ENCODE results near the gene MAP3K21. TPM values are rescaled to one million over a fixed set of nuclear protein-coding genes. Genes with fewer than 3 reads are reported as not detected.

MAP3K21 gene
- total RNA-seq, 1 experiment from 2014 or later: 5.1 TPM

DNA sequence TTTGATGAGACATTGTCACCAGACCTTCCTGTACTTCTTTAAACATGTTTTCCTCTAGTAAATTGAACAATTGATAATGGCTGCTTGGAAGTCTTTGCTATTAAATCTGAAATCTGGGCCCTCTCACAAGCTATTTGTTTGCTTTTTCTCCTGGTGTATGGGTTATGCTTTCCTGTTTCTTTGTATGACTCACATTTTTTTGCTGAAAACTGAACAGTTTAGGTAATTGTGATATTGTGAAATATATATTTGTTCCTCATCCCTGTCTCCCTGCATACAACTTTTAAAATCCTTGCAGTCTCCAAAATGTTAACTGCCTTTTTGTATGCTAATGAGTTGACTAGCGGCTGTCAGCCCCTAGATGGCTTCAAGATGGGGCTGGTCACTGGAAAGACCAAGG lies 61.6 kb downstream of the MAP3K21 start:
- DNase-seq (ENCODE audit: low spot score): no peak

- no peak for DNase-seq (ENCODE audit: low spot score)
Observed at GRCh38 chr1:233389893-233390292, 62.4 kb downstream of the MAP3K21 start.

GRCh38 chr1:233390842-233391737 lies 63.6 kb downstream of the MAP3K21 start:
- DNase-seq (ENCODE audit: low spot score): no peak

GRCh38 chr1:233393084-233393840 lies 65.7 kb downstream of the MAP3K21 start:
- DNase-seq (ENCODE audit: low spot score): no peak

DNA sequence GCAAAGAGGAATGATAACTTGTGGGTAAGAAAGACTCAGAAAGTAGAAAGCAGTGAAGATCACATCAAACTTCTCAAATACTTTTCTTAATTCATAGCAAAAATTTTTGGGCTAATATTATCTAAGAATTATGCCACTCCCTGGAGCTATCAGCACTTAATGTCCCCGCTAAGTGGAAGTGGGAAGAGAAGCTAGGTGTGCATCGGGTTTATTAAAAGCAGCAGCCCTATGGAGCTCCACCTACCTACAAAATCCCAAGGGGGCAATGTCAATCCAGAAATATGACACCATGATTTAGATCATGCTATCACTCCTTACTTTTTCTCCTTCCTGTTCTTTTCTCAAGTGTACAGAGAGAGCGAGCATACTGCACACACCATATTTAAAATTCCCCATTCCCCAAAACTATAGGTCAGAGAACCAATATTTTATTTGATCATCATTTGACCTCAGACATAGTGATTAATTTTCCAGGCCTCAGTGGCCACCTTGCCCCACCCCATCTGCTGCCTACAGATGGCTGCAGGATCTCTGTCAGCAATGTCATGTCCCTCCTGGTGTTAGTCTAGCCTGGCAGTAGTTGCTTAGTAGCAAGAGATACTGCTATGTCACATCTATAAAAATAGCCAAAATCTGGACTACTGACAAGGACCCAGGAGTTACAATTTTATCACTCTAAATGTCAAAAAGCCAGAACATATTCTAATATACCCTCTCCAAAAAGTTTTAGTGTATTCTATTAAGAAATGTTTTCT lies 66.6 kb downstream of the MAP3K21 start:
- DNase-seq (ENCODE audit: low spot score): no peak

- peak; percentile 62 for DNase-seq (ENCODE audit: low spot score)
Observed at GRCh38 chr1:233394860-233395717, 67.6 kb downstream of the MAP3K21 start.

- no peak for DNase-seq (ENCODE audit: low spot score)
Observed at GRCh38 chr1:233395863-233396646, 68.5 kb downstream of the MAP3K21 start.

- no peak for DNase-seq (ENCODE audit: low spot score)
Observed at GRCh38 chr1:233406339-233406960, 78.9 kb downstream of the MAP3K21 start.

GRCh38 chr1:233406994-233407631 lies 79.6 kb downstream of the MAP3K21 start:
- DNase-seq (ENCODE audit: low spot score): no peak

DNA sequence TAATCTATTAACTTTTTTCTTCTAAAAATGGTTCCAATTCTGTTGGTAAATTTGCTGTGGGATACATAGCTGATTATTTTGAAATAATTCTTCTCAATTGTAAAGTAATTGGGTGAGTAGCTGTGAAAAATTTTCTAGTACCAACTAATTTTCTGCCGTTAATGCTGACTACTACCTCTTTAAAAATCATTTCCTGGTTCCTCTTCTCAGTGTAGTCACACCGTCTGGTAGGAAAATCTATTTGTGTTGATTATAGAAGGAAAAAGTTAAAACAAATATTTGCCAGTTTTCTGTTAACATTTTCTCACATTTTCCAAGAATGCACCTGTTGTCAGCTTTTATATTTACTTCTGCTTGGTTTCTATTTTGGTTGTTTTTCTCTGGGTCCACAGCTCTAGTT lies 82.0 kb downstream of the MAP3K21 start:
- DNase-seq (ENCODE audit: low spot score): no peak

DNA sequence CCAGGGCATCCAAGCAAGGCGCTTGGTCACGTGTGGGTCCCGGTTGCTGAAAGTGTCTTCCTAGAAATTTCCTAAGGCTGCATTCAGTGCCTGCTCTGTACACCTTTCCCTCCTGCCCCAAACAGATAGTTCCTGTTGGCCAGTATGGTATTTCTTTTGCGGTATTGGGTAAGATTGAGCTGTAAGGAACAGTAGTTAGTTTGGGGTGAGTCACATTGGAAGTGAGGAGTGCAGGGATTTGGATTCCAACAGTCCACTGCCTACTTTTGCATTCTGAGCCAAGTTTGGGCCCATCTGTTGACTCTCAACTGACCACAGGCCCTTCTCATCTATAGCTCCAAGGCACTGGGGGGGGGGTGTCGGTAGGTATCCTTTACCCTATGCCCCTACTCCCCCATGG lies 83.4 kb downstream of the MAP3K21 start:
- no peak for DNase-seq (ENCODE audit: low spot score)

- no peak for DNase-seq (ENCODE audit: low spot score)
Observed at GRCh38 chr1:233412812-233413211, 85.3 kb downstream of the MAP3K21 start.

DNA sequence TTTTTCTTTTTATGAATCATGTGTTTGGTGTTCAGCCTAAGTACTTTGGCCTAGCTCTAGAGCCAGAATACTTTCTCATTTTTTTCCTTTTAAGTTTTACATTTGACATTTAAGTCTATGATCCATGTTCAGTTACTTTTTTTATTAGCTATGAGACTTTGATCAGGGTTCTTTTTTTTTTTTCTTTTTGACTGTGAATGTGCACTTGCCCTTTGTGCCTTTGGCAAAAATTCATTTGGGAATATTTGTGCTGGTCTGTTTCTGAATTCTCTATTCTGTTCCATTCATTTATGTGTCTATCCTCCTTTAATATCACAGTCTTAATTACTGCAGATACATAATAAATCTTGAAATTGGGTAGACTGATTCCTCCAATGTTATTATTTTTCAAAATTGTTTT lies 93.8 kb downstream of the MAP3K21 start:
- DNase-seq (ENCODE audit: low spot score): no peak

DNA sequence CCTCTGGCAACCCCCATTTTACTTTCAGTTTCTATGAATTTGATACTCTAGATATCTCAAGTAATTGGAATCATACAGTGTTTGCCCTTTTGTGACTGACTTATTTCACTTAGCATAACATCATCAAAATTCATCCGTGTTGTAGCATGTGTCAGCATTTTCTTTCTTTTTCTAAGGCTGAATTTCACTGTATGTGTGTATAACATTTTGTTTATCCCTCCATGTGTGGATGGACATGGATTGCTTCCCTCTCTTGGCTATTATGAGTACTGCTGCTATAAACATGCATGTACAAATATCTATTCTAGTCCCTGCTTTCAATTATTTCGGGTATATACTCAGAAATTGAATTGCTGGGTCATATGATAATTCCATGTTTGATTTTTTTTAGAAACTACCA lies 97.3 kb downstream of the MAP3K21 start:
- peak; percentile 45 for DNase-seq (ENCODE audit: low spot score)

DNA sequence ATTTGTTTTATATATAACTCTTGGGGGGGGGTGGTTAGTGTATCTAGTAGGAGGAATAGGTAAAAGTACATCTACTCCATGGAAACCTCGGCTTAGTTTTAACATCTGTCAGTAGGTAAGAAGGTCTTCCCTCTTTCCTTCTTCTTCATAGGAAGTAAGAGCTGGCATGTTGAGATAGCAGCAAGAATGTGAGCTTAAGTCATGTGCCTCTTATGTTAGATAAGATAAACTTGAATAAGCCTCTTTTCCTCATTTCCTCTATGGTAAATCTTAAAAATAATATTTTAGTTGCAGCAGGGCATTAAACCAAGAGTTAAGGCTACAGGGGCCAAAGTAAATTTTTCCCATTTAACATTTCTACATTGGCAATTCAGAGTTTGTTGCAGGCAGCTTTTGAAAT lies 100.4 kb downstream of the MAP3K21 start:
- no peak for DNase-seq (ENCODE audit: low spot score)

- DNase-seq (ENCODE audit: low spot score): no peak
Observed at GRCh38 chr1:233431753-233432403, 104.4 kb downstream of the MAP3K21 start.

- DNase-seq (ENCODE audit: low spot score): no peak
Observed at GRCh38 chr1:233432916-233433315, 105.4 kb downstream of the MAP3K21 start.

- no peak for DNase-seq (ENCODE audit: low spot score)
Observed at GRCh38 chr1:233433436-233434210, 106.1 kb downstream of the MAP3K21 start.
